Measurements from ENCODE around the gene CABP4.

Gene CABP4

DNA sequence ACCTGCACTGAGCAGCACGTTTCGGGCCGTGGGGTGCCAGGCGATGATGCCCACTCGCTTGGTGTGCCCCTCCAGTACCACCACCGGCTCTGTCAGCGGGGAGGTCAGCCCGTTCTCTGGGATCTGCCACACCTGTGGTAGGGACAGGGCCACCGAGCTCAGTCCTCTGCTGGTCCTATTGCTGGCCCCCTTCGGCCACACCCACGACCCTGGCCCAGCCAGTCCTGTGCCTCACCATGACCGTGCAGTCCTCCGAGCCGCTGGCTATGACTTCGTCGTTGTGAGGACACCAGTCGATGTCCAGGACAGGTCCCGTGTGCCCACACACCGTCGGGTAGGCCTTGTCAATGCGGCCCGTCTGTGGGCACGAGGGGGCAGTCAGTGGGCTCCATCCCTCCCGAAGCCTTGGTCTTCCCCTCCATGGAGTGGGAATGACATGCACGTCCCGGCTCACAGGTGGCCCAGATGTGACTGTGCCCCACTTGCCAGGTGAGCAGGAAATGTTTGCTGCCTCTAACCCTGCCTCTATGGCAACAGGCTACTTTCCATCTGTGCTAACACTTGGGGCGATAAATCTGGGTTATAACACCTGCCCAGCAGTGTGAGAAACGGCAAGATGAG, 13.3 kb upstream of the CABP4 start:
- no peak for DNase-seq (ENCODE audit: low read depth)
- H3K4me3 ChIP-seq (ENCODE audit: low read depth, low read length) = peak overlapping the region; percentile 95
- TF ChIP-seq, protein P1, sequence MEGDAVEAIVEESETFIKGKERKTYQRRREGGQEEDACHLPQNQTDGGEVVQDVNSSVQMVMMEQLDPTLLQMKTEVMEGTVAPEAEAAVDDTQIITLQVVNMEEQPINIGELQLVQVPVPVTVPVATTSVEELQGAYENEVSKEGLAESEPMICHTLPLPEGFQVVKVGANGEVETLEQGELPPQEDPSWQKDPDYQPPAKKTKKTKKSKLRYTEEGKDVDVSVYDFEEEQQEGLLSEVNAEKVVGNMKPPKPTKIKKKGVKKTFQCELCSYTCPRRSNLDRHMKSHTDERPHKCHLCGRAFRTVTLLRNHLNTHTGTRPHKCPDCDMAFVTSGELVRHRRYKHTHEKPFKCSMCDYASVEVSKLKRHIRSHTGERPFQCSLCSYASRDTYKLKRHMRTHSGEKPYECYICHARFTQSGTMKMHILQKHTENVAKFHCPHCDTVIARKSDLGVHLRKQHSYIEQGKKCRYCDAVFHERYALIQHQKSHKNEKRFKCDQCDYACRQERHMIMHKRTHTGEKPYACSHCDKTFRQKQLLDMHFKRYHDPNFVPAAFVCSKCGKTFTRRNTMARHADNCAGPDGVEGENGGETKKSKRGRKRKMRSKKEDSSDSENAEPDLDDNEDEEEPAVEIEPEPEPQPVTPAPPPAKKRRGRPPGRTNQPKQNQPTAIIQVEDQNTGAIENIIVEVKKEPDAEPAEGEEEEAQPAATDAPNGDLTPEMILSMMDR (IDR thresholded peaks at IDR 0.05; ENCODE audit: control insufficient read depth, extremely low read depth, insufficient read depth) = no peak

GRCh38 chr11:67442504-67443404, 12.4 kb upstream of the CABP4 start:
- H3K4me3 ChIP-seq (ENCODE audit: low read depth, low read length) = peak overlapping the region; percentile 95
- no peak for DNase-seq (ENCODE audit: low read depth)

GRCh38 chr11:67445515-67445914, 9.6 kb upstream of the CABP4 start:
- TF ChIP-seq, protein P1 (IDR thresholded peaks at IDR 0.05; ENCODE audit: control insufficient read depth, extremely low read depth, insufficient read depth) = no peak
- DNase-seq (ENCODE audit: low read depth) = no peak
- no peak overlapping the region for H3K4me3 ChIP-seq (ENCODE audit: low read depth, low read length)

More at GRCh38 chr11:67442504-67443404, 12.4 kb upstream of the CABP4 start:
- TF ChIP-seq, protein P1 (IDR thresholded peaks at IDR 0.05; ENCODE audit: control insufficient read depth, extremely low read depth, insufficient read depth) = no peak

DNA sequence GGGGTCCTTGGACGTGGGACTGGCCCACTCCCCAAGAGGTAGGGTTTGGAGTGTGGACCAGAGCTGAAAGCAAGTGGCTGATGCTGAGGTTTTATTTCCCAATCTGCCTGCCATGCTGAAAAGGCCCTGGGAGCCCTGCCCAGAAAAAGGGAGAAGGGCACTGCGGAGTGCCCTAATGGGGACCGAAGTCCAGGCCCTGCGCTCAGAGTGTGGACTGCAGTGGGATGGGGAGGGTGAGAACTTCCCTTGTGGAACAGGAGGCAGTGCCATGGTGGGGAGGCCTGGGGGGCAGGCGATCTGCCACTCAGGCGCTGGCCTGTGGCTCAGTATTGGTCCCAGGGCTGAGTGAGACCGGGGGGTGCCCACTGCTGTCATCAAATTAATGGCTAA, 6.9 kb upstream of the CABP4 start:
- no peak for DNase-seq (ENCODE audit: low read depth)
- TF ChIP-seq, protein P1 (IDR thresholded peaks at IDR 0.05; ENCODE audit: control insufficient read depth, extremely low read depth, insufficient read depth) = no peak

DNA sequence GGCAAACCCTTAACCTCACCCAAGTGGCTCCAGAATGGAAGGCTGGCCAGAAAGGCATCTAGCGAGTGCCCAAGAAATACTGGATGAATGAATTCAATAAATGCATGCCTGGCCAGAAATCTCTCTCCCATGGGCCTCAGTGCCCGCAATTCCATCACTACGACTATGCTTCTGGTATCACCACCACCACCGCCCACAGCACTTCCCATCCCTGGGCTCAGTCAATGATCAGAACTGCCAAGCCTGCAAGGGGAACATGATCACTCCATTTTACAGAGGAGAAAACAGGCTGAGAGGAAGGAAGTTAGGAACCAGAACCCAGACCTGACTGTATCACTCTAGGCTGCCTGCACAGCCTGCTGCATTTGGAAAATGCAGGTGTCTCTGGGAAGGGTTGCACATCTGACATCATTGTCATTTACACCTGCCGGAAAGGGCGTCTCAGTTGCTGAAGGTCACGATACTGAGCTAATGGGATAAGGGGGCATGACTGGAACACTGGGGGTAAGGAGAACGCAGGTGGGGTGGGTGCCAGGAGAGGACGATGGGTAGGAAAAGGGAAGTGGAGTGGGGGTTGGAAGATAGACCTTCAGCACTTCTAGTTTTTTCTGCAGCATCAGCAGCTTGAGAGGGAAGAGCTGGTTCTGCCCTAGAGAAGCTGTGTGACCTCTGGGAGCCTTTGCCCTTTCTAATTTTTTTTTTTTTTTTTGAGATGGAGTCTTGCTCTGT, 5.9 kb upstream of the CABP4 start:
- no peak for DNase-seq (ENCODE audit: low read depth)
- H3K4me3 ChIP-seq (ENCODE audit: low read depth, low read length) = no peak overlapping the region
- TF ChIP-seq, protein P1 (IDR thresholded peaks at IDR 0.05; ENCODE audit: control insufficient read depth, extremely low read depth, insufficient read depth) = no peak

More for the DNA sequence above, 6.9 kb upstream of the CABP4 start:
- H3K4me3 ChIP-seq (ENCODE audit: low read depth, low read length) = no peak overlapping the region

DNA sequence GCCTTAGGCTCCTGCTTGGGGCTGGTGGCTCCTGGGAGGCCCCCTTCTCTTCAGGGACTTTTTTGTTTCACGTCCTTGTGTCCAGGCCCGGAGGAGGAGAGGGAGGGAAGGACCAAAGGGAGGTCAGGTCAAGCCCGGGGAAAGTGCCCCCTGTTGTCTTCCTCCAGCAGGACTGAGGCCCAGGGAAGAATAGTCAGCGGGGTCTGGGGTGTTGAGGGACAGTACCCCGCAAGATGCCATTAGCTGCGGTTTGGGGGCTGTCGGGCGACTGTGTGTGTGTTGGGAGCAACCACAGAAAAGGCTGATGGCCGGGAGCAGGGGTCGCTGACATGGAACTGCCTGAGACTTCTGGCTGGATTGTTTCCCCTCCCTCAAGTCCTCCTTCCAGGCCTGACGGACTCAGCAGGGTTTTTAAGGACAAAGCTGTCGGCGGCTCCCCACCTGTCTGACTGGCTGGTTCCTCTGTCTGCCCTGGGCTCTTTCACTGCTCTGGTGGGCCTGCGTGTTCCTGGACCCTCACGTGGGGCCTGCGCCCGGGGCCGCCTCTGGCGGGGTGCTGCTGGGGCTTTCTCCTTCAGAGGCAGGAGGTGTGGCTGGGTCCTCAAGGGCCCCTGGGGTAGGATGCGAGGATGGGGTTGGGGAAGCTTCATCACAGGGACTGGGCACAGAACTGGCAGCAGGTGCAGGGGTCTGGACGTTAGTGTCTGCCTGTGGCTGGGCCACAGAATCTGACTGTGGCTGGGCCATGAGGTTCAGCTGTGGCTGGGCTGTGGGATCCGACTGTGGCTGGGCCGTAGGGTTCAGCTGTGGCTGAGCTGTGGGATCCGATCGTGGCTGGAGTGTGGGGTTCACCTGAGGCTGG, 4.1 kb upstream of the CABP4 start:
- H3K4me3 ChIP-seq (ENCODE audit: low read depth, low read length) = no peak overlapping the region
- TF ChIP-seq, protein P1 (IDR thresholded peaks at IDR 0.05; ENCODE audit: control insufficient read depth, extremely low read depth, insufficient read depth) = no peak
- DNase-seq (ENCODE audit: low read depth) = no peak
